SK-N-SH (cell line): ENCODE measurements around the gene AFAP1.

Experiments
- CHD2 ChIP-seq: fragments of 150-350 bp; IDR thresholded peaks from 2 replicates; pipeline ENCODE4 v1.6.1; 2018; ENCODE audit warnings: low read length; ENCODE audit not compliant: partially characterized antibody
- CTCF ChIP-seq: fragments of 200-600 bp; sonication (generic); IDR thresholded peaks from 2 replicates; pipeline ENCODE4 v1.6.1; 2017; ENCODE audit warnings: antibody characterized with exemption, mild to moderate bottlenecking, moderate library complexity
- ELF1 ChIP-seq: IDR thresholded peaks from 2 replicates; pipeline ENCODE4 v1.4.0; 2012
- EP300 ChIP-seq, 2 experiments: IDR thresholded peaks; 2 replicates each; pipeline versions ENCODE4 v1.4.0 to v1.6.1; 2012; ENCODE audit warnings: borderline replicate concordance in 1 of 2, low read depth in 1 of 2, low read length in 1 of 2
- JUND ChIP-seq: IDR thresholded peaks from 2 replicates; pipeline ENCODE4 v1.4.0; 2012
- MAX ChIP-seq: IDR thresholded peaks from 2 replicates; pipeline ENCODE4 v1.4.0; 2012; ENCODE audit warnings: low read depth
- NFIC ChIP-seq: IDR thresholded peaks from 2 replicates; pipeline ENCODE4 v1.4.0; 2012; ENCODE audit warnings: borderline replicate concordance
- POLR2AphosphoS5 ChIP-seq: IDR thresholded peaks from 2 replicates; pipeline ENCODE4 v1.6.1; 2012; ENCODE audit warnings: low read depth, low read length
- RAD21 ChIP-seq: IDR thresholded peaks from 2 replicates; pipeline ENCODE4 v1.6.1; 2012; ENCODE audit warnings: mild to moderate bottlenecking, low read length
- RCOR1 ChIP-seq: fragments of 150-350 bp; IDR thresholded peaks from 2 replicates; pipeline ENCODE4 v1.6.1; 2017; ENCODE audit warnings: antibody characterized with exemption, low read length
- REST ChIP-seq: IDR thresholded peaks from 2 replicates; pipeline ENCODE4 v1.6.1; 2012; ENCODE audit warnings: mild to moderate bottlenecking, low read depth, low read length, moderate library complexity
- RXRA ChIP-seq: IDR thresholded peaks from 2 replicates; pipeline ENCODE4 v1.4.0; 2012; ENCODE audit warnings: low read depth, mild to moderate bottlenecking, borderline replicate concordance
- TAF1 ChIP-seq: IDR thresholded peaks from 2 replicates; pipeline ENCODE4 v1.6.1; 2012; ENCODE audit warnings: low read depth, mild to moderate bottlenecking, low read length, moderate library complexity, borderline replicate concordance

DNA sequence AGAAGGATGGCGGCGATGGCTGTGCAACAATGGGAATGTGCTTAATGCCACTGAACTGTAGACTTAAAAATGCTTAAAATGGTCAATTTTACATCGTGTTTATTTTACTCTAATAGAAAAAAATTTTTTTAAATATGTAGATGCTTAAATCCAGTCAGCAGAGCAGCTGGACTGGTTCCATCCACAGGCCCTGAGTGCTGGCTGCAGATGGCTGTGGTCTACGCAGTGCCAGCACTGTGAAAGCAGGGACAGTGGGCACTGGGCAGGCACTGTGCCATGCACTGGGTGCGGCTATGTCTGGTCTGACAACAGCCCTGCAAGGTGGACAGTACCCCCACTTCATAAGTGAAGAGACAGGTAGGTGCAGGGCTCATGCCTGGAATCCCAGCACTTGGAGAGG lies 175.2 kb downstream of the AFAP1 start:
- TF ChIP-seq MAX: no peak
- no peak for TF ChIP-seq ELF1
- TF ChIP-seq NFIC: no peak
- TF ChIP-seq CTCF: no peak
- TF ChIP-seq POLR2AphosphoS5: no peak
- TF ChIP-seq CHD2: no peak
- TF ChIP-seq JUND: no peak
- no peak for TF ChIP-seq EP300 (IDR thresholded peaks at IDR 0.05; ENCODE audit: borderline replicate concordance in 1 of 2, low read depth in 1 of 2, low read length in 1 of 2)
- TF ChIP-seq RCOR1: no peak
- TF ChIP-seq TAF1: no peak
- no peak for TF ChIP-seq RAD21
- TF ChIP-seq REST: no peak
- no peak for TF ChIP-seq RXRA
